Neutrophil (primary cell): Measurements from ENCODE around the gene SPAG16.

ENCODE experiments used
- H3K27ac ChIP-seq: fragments of 200-600 bp; sonication (generic); 2 replicates; pipeline ENCODE4 v1.5.1; 2016; ENCODE audit warnings: mild to moderate bottlenecking, moderate library complexity
- H3K27me3 ChIP-seq: fragments of 200-600 bp; sonication (generic); 2 replicates; pipeline ENCODE4 v1.6.0; 2016; ENCODE audit warnings: mild to moderate bottlenecking
- H3K36me3 ChIP-seq: fragments of 200-600 bp; sonication (generic); 2 replicates; pipeline ENCODE4 v1.5.1; 2017
- H3K4me1 ChIP-seq, 2 experiments: fragments of 200-600 bp in 1 of 2; sonication (generic) in 1 of 2; 1 replicate in 1 of 2; 2 replicates in 1 of 2; pipeline versions ENCODE4 v1.5.1 to v1.6.1; 2013 to 2016; ENCODE audit warnings: low read depth in 1 of 2, low read length in 1 of 2, mild to moderate bottlenecking in 1 of 2, moderate library complexity in 1 of 2; ENCODE audit not compliant: control insufficient read depth in 1 of 2, insufficient read depth in 1 of 2
- H3K4me3 ChIP-seq, 2 experiments: fragments of 200-600 bp in 1 of 2; sonication (generic) in 1 of 2; 1 replicate in 1 of 2; 2 replicates in 1 of 2; pipeline ENCODE4 v1.5.1; 2013 to 2016; ENCODE audit warnings: low read depth in 1 of 2, low read length in 1 of 2, mild to moderate bottlenecking in 1 of 2, moderate library complexity in 1 of 2
- H3K9me3 ChIP-seq: fragments of 200-600 bp; sonication (generic); 2 replicates; pipeline ENCODE4 v1.5.1; 2016
- CTCF ChIP-seq: fragments of 200-600 bp; sonication (generic); IDR thresholded peaks from 2 replicates; pipeline ENCODE4 v1.5.1; 2016; ENCODE audit warnings: antibody characterized with exemption

Gene SPAG16

GRCh38 chr2:214127571-214127970 lies 843.3 kb downstream of the SPAG16 start:
- Histone ChIP-seq H3K4me1 (no peaks in the 10 kb centered on the region), H3K4me3 (no peak overlapping the region), H3K27me3 (no peaks in the 10 kb centered on the region), H3K27ac (no peak overlapping the region), H3K36me3 (no peaks in the 10 kb centered on the region), H3K9me3 (no peaks in the 10 kb centered on the region)
- no peak for TF ChIP-seq CTCF

GRCh38 chr2:214128040-214128439 lies 843.8 kb downstream of the SPAG16 start:
- Histone ChIP-seq H3K27ac (no peak overlapping the region), H3K4me3 (no peak overlapping the region), H3K36me3 (no peaks in the 10 kb centered on the region), H3K4me1 (no peaks in the 10 kb centered on the region), H3K9me3 (no peaks in the 10 kb centered on the region), H3K27me3 (no peaks in the 10 kb centered on the region)
- no peak for TF ChIP-seq CTCF

GRCh38 chr2:214130114-214130513 lies 845.9 kb downstream of the SPAG16 start:
- Histone ChIP-seq H3K36me3 (no peaks in the 10 kb centered on the region), H3K27me3 (no peaks in the 10 kb centered on the region), H3K4me1 (no peaks in the 10 kb centered on the region), H3K27ac (no peak overlapping the region), H3K9me3 (no peaks in the 10 kb centered on the region), H3K4me3 (no peak overlapping the region)
- TF ChIP-seq CTCF = no peak

- H3K4me1 ChIP-seq = no peaks in the 10 kb centered on the region
- H3K27me3 ChIP-seq = no peaks in the 10 kb centered on the region
- no peak overlapping the region for H3K27ac ChIP-seq
- H3K4me3 ChIP-seq = no peak overlapping the region
- H3K9me3 ChIP-seq = no peaks in the 10 kb centered on the region
- no peak for TF ChIP-seq CTCF
- no peaks in the 10 kb centered on the region for H3K36me3 ChIP-seq
Observed at GRCh38 chr2:214135966-214136365, 851.7 kb downstream of the SPAG16 start.

GRCh38 chr2:214138779-214139178 lies 854.5 kb downstream of the SPAG16 start:
- Histone ChIP-seq H3K9me3 (no peaks in the 10 kb centered on the region), H3K27me3 (no peaks in the 10 kb centered on the region), H3K4me3 (no peak overlapping the region), H3K36me3 (no peaks in the 10 kb centered on the region), H3K4me1 (no peaks in the 10 kb centered on the region), H3K27ac (no peak overlapping the region)
- TF ChIP-seq CTCF = no peak
